Panc1 (cell line): ENCODE results near the gene THRB. TPM values are rescaled to one million over a fixed set of nuclear protein-coding genes. Genes with fewer than 3 reads are reported as not detected.

Experiments
- ATAC-seq: fragments of 200-7000 bp; cut with Tn5 transposase; 2 replicates; pipeline ENCODE4 v1.9.1; 2020; ENCODE audit warnings: mild to moderate bottlenecking, moderate library complexity
- BruUV-seq: library from RNA; stranded (reverse); fragments of 400-500 nt; replicated peaks from 2 replicates; lab custom pipeline; 2021; lab: Mats Ljungman, UMichigan
- CTCF ChIA-PET: fragments of 300-600 bp; sonication (Branson Sonifier 250); formaldehyde crosslinking; loops from one replicate; lab custom pipeline; 2022; ENCODE audit warnings: antibody characterized with exemption; lab: Charles Lee
- POLR2A ChIA-PET: fragments of 300-600 bp; sonication (Branson Sonifier 250); formaldehyde crosslinking; loops from one replicate; lab custom pipeline; 2022; ENCODE audit warnings: antibody characterized with exemption; lab: Charles Lee
- DNase-seq: peaks from one replicate; pipeline ENCODE4 v3.0.0-alpha.2; 2010; ENCODE audit warnings: low read depth, low spot score
- H3K27ac ChIP-seq: 2 replicates; pipeline ENCODE4 v1.5.1; 2011; ENCODE audit warnings: mild to moderate bottlenecking, low read length, inconsistent platforms
- H3K27me3 ChIP-seq: fragments of 200-500 bp; sonication (Bioruptor generic); 2 replicates; pipeline ENCODE4 v1.6.0; 2014; ENCODE audit warnings: low read length, inconsistent platforms; ENCODE audit not compliant: control insufficient read depth, insufficient read depth
- H3K36me3 ChIP-seq: fragments of 200-500 bp; sonication (Bioruptor generic); 2 replicates; pipeline ENCODE4 v1.5.1; 2014; ENCODE audit warnings: inconsistent platforms, mild to moderate bottlenecking, low read length, moderate library complexity; ENCODE audit not compliant: control insufficient read depth, insufficient read depth
- H3K4me1 ChIP-seq: 2 replicates; pipeline ENCODE4 v1.5.1; 2011; ENCODE audit warnings: inconsistent platforms, mild to moderate bottlenecking, low read length, moderate library complexity; ENCODE audit not compliant: control insufficient read depth, insufficient read depth
- H3K4me3 ChIP-seq, 2 experiments: 2 replicates each; pipeline ENCODE4 v1.5.1; 2011 to 2012; ENCODE audit warnings: low read depth in 2 of 2, low read length in 2 of 2, mild to moderate bottlenecking in 2 of 2, inconsistent platforms in 1 of 2, moderate library complexity in 1 of 2
- H3K9me3 ChIP-seq: fragments of 200-500 bp; sonication (Bioruptor generic); 2 replicates; pipeline ENCODE4 v1.5.1; 2014; ENCODE audit warnings: low read depth, mild to moderate bottlenecking, inconsistent platforms, low read length, moderate library complexity; ENCODE audit not compliant: control insufficient read depth, insufficient read depth
- POLR2AphosphoS5 ChIP-seq: IDR thresholded peaks from 2 replicates; pipeline ENCODE4 v1.6.1; 2012; ENCODE audit warnings: mild to moderate bottlenecking, low read depth, low read length, moderate library complexity
- SIN3A ChIP-seq: IDR thresholded peaks from 2 replicates; pipeline ENCODE4 v1.6.1; 2012; ENCODE audit warnings: low read depth, mild to moderate bottlenecking, low read length, moderate library complexity, borderline replicate concordance; ENCODE audit not compliant: insufficient read depth
- TCF7L2 ChIP-seq: IDR thresholded peaks from 2 replicates; pipeline ENCODE4 v1.6.1; 2011; ENCODE audit warnings: mild to moderate bottlenecking, low read depth, low read length, inconsistent platforms
- in situ Hi-C: cut with HindIII; loops from 2 replicates; pipeline ENCODE4 v1.10.0; 2016; ENCODE audit warnings: low sequenced_read_pairs, low pct_unique_long_range_greater_than_20kb
- intact Hi-C: fragments of 100-400 bp; cut with micrococcal nuclease; formaldehyde crosslinking; loops from one replicate; pipeline ENCODE4 v1.10.0; 2022; ENCODE audit not compliant: unreplicated experiment
- total RNA-seq: library from RNA; stranded (reverse); gene quantifications from one replicate; pipeline ENCODE4 v1.2.1, GENCODE V29; 2021; ENCODE audit not compliant: unreplicated experiment
- TF ChIP-seq, protein P1 (sequence below): fragments of 450-650 bp; IDR thresholded peaks from 2 replicates; pipeline ENCODE4 v1.5.1; 2017; ENCODE audit warnings: mild to moderate bottlenecking
- TF ChIP-seq, protein P2 (sequence below), 2 experiments: IDR thresholded peaks; 2 replicates each; pipeline ENCODE4 v1.6.1; 2011 to 2012; ENCODE audit warnings: low read depth in 2 of 2, control low read depth in 1 of 2, low read length in 1 of 2, mild to moderate bottlenecking in 1 of 2, moderate library complexity in 1 of 2; ENCODE audit not compliant: insufficient read depth in 1 of 2

The THRB gene
- total RNA-seq, 1 experiment from 2014 or later = 3.9 TPM

DNA sequence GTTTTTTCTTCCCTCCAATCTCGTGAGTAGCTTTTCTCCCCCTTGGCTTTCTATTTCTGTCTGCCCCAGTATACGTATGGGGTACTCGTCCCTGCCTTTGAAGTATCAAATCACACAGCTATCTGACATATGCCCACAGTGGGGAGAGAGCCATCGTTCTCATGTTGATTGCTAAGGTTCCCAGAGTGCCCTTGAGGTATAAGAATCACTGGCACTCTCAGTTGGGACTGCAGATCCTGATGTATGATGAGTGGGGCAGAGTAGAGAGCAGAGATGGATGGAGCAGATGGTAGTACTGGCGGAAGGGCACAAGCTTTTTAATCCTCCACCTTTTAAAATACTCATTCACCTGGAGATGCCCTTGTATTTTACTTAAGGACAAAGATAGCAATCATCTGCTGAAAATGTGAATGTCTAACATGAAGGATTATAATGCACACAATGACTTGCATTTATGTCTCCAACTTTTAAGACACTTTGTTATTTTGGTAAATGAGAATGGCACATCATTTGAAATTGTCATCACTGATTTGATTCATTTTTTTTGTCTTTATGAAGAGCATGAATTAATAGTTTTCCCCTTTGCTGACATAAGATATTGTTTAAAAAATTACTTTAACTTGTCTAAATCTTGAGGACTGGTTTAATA is 310.0 kb downstream of the THRB start:
- DNase-seq (no peak), ATAC-seq (no peak)
- TF ChIP-seq, protein P1, sequence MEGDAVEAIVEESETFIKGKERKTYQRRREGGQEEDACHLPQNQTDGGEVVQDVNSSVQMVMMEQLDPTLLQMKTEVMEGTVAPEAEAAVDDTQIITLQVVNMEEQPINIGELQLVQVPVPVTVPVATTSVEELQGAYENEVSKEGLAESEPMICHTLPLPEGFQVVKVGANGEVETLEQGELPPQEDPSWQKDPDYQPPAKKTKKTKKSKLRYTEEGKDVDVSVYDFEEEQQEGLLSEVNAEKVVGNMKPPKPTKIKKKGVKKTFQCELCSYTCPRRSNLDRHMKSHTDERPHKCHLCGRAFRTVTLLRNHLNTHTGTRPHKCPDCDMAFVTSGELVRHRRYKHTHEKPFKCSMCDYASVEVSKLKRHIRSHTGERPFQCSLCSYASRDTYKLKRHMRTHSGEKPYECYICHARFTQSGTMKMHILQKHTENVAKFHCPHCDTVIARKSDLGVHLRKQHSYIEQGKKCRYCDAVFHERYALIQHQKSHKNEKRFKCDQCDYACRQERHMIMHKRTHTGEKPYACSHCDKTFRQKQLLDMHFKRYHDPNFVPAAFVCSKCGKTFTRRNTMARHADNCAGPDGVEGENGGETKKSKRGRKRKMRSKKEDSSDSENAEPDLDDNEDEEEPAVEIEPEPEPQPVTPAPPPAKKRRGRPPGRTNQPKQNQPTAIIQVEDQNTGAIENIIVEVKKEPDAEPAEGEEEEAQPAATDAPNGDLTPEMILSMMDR = no peak
- TF ChIP-seq, protein P2, sequence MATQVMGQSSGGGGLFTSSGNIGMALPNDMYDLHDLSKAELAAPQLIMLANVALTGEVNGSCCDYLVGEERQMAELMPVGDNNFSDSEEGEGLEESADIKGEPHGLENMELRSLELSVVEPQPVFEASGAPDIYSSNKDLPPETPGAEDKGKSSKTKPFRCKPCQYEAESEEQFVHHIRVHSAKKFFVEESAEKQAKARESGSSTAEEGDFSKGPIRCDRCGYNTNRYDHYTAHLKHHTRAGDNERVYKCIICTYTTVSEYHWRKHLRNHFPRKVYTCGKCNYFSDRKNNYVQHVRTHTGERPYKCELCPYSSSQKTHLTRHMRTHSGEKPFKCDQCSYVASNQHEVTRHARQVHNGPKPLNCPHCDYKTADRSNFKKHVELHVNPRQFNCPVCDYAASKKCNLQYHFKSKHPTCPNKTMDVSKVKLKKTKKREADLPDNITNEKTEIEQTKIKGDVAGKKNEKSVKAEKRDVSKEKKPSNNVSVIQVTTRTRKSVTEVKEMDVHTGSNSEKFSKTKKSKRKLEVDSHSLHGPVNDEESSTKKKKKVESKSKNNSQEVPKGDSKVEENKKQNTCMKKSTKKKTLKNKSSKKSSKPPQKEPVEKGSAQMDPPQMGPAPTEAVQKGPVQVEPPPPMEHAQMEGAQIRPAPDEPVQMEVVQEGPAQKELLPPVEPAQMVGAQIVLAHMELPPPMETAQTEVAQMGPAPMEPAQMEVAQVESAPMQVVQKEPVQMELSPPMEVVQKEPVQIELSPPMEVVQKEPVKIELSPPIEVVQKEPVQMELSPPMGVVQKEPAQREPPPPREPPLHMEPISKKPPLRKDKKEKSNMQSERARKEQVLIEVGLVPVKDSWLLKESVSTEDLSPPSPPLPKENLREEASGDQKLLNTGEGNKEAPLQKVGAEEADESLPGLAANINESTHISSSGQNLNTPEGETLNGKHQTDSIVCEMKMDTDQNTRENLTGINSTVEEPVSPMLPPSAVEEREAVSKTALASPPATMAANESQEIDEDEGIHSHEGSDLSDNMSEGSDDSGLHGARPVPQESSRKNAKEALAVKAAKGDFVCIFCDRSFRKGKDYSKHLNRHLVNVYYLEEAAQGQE (IDR thresholded peaks at IDR 0.05; ENCODE audit: insufficient read depth in 1 of 2, low read depth in 2 of 2, low read length in 1 of 2) = no peak
- TF ChIP-seq TCF7L2 = no peak
- TF ChIP-seq SIN3A = no peak
- TF ChIP-seq POLR2AphosphoS5 = no peak
- H3K27me3 ChIP-seq = no peaks in the 10 kb centered on the region
- H3K27ac ChIP-seq = no peak overlapping the region
- H3K4me3 ChIP-seq = no peak overlapping the region
- in situ Hi-C loops (no loop called here), intact Hi-C loops (loop anchor here (5.0 kb wide), 2 partner anchors 53 to 498 kb away; no protein-coding TSS in a partner anchor)
- no peaks in the 10 kb centered on the region for H3K4me1 ChIP-seq
- no TSS peak for BruUV-seq
- ChIA-PET POLR2A (no interaction called here), CTCF (no interaction called here)
- H3K9me3 ChIP-seq = no peaks in the 10 kb centered on the region
- no peaks in the 10 kb centered on the region for H3K36me3 ChIP-seq

DNA sequence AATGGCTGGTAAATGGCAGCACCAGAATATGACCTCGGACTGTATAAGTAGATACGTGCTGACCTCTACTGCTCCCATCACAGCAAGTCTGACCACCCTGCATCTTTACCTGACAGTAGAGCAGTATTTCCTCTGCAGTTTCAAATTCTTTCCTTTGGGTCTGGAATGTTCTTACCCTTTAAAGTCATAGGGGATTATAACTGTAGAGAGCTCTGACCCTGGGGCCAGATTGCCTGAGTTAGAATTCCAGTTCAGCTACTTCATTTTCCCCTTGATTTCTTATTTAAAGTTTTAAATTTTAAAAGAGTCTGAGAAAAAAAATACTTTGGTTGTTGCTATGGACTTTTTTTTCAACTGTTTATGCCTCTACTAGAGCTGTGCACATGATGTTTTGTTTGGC is 311.9 kb downstream of the THRB start:
- no peaks in the 10 kb centered on the region for H3K9me3 ChIP-seq
- H3K36me3 ChIP-seq = no peaks in the 10 kb centered on the region
- no peak overlapping the region for H3K27ac ChIP-seq
- DNase-seq (no peak), ATAC-seq (no peak)
- intact Hi-C loops = no loop called here
- H3K4me1 ChIP-seq = no peaks in the 10 kb centered on the region
- H3K27me3 ChIP-seq = no peaks in the 10 kb centered on the region
- no peak for TF ChIP-seq TCF7L2
- TF ChIP-seq, protein P1 = no peak
- TF ChIP-seq SIN3A = no peak
- TF ChIP-seq, protein P2 (IDR thresholded peaks at IDR 0.05; ENCODE audit: insufficient read depth in 1 of 2, low read depth in 2 of 2, low read length in 1 of 2) = no peak
- no peak for TF ChIP-seq POLR2AphosphoS5
- in situ Hi-C loops = no loop called here
- CTCF ChIA-PET = no interaction called here
- BruUV-seq = no TSS peak
- POLR2A ChIA-PET = no interaction called here
- no peak overlapping the region for H3K4me3 ChIP-seq
